ENCODE measurements around the gene BDKRB2. TPM values are rescaled to one million over a fixed set of nuclear protein-coding genes. Genes with fewer than 3 reads are reported as not detected.

BDKRB2 gene
- polyA plus RNA-seq, 3 donors = 3.3 to 4.2 (median 3.6) TPM

DNA sequence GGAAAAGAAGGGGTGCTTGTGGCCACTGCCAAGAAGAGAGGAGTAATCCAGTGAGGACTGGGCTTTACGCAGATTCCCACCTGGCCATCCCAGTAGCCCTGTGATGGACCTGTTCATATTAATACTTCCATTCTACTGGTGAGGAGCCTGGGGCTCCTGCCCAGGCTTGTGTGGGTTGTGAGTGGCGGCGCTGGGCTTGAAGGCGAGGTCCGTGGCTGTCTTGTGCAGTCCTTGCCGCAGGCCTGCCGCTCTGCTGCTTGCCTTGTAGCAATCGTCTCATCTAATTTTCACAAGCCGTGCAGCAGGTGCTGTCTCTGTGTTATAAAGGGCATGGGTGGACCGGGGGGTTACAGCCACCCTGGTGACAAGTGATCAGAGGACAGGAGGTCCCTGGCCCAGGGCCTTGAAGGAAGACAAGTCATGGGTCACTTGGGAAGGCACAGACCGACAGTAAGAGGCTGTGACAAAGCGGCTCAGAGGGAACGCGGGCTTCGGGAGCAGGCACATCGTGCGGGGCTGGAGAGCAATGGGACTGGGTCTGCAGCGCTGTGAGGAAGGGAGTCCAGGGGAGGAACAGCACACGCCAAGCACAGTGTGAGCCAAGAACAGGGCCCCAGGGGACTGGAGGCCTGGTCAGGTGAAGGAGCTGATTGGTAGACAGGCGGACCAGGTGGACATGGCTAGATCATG, 7.3 kb upstream of the BDKRB2 start:
- DNase-seq (ENCODE audit: low read depth in 3 of 3, low spot score in 2 of 3) = no peak

DNA sequence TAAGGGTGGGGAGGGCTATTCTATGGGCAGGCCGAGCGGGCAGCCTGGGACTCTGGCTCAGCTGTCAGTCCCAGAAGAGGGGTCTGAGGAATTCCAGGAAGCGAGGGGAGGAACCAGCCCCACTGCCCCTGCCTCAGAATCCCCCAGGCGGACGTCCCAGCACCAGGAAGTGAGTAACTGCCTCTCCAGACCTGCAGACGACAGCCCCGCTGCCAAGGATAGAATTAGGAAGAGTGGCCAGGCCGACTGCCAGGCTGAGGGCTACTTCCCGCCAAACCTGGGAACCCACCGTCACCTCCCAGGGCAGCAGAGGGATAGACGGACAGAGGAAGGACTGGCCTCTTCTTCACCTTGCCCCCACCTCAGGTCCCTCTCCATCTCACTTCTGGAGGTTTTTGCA, 6.7 kb upstream of the BDKRB2 start:
- DNase-seq (ENCODE audit: low read depth in 3 of 3, low spot score in 2 of 3) = no peak

DNA sequence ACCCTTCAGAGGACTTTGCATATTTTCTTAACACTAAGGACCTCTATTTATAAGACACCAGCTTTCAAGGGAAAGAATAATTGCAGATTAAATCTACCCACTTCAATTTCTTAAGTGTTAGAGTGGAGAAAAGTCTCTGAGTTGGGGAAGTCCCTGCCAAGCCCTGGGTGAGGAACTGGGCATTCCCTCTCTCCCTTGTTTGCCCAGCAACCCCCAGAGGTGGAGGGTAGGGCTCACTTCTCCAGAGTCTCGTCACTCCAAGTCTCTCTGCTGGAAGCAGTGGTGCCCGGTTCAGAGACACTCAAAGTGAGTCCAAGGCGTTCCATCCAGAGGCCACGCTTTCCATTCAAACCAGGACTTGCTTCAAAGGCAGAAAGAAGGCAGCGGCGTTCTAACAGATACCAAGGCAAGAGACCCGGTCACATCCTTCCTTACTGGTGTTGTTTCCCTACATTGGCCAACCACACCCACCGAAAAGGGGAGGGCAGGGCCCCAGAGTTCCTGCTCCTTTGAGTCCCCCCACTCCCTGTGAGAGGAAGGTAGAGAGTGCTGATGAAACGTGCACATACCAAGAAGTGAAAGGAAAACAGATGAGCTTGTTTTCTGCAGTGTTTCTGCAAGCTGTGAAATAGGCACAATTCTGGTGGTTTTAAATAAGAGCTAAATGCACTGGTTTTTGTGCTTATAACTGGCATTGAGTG, 6.1 kb upstream of the BDKRB2 start:
- DNase-seq (ENCODE audit: low read depth in 3 of 3, low spot score in 2 of 3) = no peak

DNA sequence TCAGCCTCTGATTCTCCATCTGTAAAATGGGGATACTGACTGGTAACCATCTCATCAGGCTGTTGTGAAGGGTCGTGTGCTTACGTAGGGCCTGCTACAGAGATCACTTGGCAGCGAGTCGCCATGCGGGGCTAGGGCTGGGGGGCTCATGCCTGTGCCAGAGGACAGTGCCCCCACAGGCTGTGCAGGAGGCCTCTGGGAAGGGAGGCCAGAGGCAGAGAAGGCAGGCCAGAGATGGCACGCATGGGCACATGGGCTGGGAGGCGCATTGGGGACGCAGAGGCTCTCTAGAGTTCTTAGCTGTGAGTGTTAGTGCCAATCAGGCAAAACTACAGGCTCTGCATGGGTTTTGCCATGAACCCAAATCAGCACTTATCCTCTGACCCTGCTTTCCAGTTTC, 3.5 kb upstream of the BDKRB2 start:
- DNase-seq (ENCODE audit: low read depth in 3 of 3, low spot score in 2 of 3) = no peak

DNA sequence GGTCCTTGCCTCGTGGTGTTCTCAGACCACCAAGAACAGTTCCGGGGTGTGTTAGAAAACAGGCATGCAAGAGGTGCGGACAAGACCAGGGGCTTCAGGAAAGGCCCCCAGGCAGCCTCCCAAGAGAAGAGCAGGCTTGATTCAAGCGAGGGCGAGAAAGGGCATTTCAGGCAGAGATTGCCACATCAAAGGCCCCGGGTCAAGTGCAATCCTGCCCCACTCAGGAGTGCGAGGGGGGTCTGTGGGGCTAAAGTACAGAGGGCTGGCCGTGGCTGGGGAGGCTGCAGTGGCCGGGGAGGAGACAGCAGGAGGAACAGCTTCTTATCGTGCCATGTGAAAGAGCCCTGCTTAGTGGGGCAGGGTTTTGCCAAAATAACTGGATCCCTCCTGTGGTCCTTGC, 2.7 kb upstream of the BDKRB2 start:
- no peak for DNase-seq (ENCODE audit: low read depth in 3 of 3, low spot score in 2 of 3)

DNA sequence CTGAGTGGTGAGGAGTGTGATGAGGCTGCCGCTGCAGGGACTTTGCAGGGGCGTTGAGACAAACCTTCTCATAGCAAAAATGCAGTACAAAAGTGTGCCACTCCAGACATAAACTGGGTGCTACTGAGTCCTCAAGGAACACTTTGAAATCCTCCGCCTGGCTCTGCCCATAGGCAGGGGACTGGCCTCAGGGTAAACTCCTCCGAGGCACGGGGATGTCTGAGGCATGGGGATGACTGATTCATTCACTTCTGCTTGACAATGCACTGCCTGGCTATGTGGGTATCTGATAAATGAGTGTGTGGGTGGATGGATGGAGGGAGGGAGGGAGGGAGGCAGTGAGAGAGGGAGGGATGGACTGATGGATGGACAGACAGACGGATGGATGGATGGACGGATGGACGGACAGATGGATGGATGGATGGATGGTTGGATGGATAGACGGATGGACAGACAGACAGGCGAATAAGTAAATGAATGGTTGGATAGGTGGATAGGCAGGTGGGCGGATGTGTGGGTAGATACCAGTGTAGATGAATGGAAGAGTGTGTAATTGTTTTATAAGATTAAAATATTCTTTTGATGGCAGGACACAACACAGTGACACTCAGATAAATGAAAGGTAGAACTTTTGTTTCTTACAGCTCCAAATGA, 2.1 kb upstream of the BDKRB2 start:
- no peak for DNase-seq (ENCODE audit: low read depth in 3 of 3, low spot score in 2 of 3)

DNA sequence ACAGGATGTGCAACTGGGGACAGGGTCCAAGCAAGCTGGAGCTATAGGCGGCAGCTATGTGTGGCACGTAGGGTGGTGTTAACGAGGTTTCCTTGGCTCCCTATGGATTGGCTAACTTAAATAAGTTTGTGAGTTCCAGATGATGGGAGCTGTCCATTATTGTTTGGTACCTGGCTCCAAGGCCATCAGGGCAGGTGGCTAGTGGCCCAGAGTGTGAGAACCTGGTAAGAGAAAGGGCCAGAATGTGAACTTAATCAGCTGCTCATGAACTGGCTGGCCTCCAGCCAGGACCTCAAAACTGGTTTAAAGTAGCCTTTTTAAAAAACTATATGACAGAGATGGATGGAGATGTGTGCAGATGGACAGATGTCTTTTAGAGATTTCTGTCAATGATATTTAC, 1.5 kb upstream of the BDKRB2 start:
- no peak for DNase-seq (ENCODE audit: low read depth in 3 of 3, low spot score in 2 of 3)

DNA sequence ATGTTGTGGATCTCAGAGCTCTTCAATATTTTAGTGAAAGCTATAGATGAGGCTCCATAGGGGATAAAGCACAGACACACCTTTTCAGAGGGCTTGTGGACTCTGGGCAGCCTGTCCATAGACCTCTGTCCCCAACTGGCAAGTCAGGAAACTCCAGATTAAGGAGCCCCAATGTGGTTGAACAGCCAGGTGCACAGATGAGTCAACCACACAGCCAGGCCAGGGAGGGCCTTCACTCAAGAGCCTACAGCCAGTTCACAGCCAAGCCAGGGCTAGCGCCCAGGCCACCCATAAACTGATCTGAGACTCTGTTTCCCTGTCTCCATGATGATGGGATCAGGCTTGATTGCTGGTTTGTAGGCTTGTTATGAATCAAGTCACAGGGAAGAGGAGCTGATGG, 1.0 kb upstream of the BDKRB2 start:
- no peak for DNase-seq (ENCODE audit: low read depth in 3 of 3, low spot score in 2 of 3)

DNA sequence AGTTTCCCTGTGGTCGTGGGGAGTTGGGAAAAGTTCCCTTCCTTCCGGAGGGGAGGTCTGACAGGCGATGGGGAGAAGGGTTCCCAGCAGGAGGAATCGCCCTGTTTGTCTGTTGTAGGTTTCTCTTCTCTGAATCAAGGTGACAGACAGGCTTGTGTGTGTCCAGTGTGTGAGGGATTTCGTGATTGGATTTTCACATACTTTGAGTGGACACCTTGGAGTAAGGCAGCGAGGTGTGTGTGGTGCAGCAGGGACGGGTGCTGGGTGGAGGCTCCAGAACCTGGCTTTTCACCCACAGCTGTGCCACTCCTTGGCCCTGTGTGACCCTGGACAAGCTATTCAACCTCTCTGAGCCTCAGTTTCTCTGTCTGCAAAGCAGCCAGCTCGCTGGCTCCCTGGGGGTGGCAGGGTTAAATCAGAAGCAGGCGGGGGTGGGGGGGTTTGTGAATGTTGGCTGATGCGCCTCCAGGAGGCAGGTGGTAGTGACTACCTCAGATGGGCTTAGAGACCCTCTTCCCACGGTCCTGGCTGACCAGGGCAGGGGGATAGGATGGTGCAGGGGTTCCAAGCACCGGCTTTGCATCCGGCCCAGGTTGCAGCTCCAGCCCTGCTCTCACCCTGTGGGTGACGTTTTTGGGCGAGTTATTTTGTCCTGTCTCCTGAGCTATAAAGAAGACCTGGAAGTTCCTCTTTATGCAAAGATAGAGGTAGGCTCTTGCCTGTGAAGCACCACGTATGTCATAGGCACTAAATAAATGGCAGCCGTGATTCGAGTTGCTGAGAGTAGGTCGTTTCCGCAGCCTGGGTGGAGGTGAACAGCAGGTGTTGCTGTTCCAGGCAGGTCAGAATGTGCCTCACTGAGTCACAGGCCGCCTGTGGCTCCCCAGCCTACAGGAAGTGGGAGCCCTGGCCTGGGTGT, 679 bp downstream of the BDKRB2 start:
- peak in 1 of 3 donors; percentile 12 for DNase-seq (ENCODE audit: low read depth in 3 of 3, low spot score in 2 of 3)

DNA sequence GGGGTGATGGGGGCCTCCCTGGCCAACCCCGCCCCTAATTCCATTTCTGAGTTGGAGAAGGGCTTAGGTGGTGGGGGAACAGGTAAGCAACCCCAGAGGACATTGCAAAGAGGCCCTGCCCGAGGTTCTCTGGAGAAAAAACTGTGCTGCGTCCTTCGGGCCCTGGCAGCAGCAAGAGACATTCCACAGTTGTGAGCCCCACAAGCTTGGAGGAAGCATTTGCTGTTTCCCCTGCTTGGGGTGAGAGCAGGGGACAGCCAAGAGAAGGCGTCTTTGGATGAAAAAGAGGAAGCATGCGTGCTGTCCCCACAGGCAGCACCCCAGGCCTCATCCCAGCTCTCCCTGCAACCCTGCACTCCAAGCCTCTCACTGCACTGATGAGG, 1.3 kb downstream of the BDKRB2 start:
- no peak for DNase-seq (ENCODE audit: low read depth in 3 of 3, low spot score in 2 of 3)

DNA sequence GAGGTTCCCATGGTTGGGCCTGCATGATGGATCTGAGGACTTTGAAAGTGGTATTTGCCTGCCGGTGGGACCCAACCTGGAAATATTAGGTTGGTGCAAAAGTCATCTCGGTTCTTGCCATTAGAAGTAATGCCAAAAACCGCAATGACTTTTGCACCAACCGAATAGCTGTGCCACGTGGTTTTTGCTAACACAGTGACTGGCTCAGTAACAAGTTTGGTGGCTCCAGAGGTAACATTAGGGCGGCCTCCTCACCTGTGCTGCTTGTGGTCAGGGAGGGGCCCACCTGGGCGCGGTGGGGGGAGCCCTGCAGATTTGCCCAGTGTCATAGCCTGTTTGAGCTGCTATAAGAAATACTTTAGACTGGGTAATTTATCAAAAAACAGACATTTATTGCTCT, 1.8 kb downstream of the BDKRB2 start:
- DNase-seq (ENCODE audit: low read depth in 3 of 3, low spot score in 2 of 3) = no peak

DNA sequence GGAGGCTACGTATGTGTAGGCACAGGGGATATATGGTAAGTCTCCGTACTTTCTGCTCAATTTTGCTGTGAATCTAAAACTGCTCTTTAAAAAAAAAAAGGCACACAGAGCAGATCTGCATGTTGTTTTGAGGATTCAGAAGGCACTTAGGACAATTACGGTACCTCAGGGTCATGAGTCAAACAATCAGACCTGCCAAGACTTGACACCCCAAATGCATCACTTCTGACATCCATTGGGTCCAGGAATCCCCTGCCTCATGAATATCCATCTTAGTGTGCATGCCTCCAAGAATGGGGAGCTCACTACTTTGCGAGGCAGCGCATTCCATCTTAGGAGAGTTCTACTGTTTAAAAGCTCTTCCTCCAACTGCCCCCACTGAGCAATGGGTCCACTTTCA, 3.0 kb downstream of the BDKRB2 start:
- DNase-seq (ENCODE audit: low read depth in 3 of 3, low spot score in 2 of 3) = no peak

DNA sequence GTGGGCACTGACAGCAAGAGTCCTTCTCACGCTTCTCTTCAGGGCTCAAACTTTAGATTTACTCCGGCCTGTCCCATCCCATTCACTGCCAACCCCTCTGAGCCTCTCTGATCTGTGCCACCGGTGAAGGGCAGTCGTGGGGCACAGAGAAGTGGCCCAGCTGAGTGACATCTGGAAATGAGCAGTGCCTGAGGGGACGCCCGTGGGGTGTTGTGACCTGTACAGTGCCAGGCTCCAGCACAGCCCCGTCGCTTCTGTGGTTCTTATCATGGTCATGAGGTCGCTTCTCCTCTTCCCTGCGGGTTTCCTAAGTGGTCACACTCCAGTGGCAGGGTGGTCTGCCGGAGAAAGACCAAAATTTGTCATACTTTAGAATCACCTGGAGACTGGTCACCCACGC, 4.1 kb downstream of the BDKRB2 start:
- no peak for DNase-seq (ENCODE audit: low read depth in 3 of 3, low spot score in 2 of 3)

DNA sequence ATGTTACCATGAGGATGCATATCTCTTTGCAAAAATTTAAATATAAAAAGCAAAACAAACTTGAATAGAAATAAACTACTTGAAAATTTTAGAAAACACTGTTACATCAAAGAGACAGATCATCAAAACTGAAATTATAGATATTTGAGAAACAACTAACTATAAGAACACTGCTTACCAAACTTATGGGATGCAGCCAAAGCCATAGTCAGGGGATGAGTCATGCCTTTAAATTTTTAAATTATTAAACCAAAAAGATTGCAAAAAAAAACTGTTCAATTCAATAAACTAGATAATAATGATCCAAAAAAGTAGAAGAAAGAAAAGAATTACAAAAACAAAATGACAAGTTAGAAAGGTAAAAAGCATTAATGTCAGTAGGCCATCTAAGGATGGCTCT, 7.5 kb downstream of the BDKRB2 start:
- no peak for DNase-seq (ENCODE audit: low read depth in 3 of 3, low spot score in 2 of 3)

DNA sequence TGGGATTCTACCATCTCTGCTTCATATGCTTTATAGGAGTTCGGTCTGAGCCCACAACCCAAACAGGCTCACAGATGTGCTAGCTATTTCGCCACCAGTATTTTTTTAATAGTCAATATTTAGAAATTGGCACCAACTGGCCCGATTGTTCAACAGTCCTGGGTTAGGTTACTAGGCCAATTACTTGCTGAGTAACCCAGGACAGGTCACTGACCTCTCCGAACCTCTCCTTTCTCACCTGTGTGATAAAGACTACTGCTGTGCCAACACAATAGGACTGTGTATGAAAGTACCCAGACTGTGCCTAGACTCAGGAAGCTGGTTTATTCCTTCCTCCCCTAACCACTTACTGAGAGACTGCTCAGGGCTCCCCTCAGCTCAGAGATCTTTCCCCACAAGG, 8.3 kb downstream of the BDKRB2 start:
- DNase-seq (ENCODE audit: low read depth in 3 of 3, low spot score in 2 of 3) = no peak

DNA sequence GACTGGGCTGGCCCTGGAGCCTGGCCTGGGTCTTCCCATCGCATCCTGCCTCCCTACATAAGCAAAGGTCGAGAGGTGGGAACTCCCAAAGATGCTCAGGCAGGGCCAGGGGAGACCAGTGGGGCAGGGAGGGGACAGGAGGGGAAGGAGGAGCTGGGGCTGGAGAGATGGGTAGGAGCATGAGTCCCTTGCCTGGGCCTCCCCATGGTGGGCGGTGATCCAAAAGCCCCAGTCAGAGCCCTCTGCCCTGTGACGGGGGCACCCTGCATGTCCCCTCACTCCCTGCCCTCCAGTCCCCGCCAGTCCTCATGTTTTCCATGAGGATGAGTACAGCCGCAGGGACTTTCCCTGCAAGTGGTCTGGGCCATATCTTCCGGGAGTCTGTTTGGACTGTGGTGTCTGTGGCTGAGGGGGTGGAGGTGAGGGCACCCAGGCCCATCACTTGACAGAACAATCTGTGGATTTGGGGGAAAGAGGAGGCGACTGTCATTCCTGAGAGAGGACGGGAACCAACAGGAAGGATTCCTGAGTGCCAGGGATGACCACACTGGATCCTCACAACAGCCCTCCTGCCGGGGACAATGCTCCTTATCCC, 9.3 kb downstream of the BDKRB2 start:
- DNase-seq (ENCODE audit: low read depth in 3 of 3, low spot score in 2 of 3) = no peak

DNA sequence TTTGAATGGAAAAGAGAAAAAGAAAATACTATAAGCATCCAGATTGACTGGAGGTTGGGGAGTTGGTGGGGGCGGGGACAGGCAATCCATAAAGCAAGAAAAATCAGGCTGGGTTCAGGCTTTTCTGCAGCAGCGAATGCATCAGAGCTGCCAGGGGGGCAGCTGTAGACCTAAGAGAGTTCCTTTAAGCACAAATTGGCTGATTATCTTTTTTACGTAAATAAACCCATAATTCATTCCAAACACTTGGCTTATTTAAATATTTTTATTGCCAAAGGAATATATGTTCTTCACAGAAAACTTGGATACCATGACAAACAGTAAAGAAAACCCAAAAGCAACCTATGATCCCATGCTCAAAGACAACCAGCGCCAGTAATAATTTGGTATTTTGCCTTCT, 10.2 kb downstream of the BDKRB2 start:
- DNase-seq (ENCODE audit: low read depth in 3 of 3, low spot score in 2 of 3) = no peak

DNA sequence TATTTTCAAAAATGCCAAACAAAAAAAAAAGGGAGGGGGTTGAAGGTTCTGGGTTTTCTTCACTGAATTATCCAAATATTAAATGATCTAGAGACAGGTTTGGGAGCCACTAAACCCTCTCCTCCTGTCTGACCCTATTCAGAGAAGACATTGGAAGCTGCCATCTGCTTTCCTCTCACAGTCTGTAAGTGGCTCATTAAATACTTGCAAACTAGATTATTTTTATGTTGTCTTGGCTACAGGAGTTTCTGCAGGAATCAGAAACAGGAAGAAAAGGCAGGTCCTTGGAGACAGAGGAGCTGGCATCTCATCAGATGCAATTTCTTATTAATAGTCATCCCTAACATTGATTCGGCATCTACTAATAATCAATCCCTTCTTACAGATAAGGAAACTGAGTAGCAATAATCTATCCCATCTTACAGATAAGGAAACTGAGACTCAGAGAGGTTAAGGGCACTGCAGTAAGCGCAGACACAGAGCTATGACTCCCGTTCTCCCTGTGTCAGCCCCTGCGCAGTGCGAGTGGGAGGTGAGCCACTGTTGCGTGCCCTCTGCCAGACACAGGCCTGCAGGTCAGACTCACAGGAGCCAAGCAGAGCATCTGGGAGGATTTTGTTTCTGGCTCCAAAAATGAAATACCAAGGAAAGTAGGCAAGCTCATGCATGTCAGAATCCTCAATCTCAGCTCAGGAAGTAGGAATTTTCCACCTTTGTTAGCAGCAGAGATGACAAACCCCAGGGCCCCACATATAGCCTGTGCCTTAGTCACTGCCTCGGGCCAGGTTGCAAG, 11.0 kb downstream of the BDKRB2 start:
- DNase-seq (ENCODE audit: low read depth in 3 of 3, low spot score in 2 of 3) = no peak

DNA sequence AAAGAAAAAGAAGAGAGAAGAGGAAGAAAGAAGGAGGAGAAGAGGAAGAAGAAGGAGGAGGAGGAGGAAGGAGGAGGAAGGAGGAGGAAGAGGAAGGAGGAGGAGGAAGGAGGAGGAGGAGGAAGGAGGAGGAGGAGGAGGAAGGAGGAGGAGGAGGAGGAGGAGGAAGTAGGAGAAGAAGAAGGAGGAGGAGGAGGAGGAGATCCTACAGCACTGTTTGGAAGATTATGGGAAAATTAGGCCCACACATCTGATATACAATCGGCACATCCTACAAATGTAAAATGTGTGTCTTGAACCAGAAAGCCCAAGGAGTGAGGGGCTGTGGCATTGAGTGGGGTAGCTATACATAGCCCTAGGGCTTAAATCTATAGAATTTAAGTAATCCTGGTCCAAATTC, 12.0 kb downstream of the BDKRB2 start:
- no peak for DNase-seq (ENCODE audit: low read depth in 3 of 3, low spot score in 2 of 3)

DNA sequence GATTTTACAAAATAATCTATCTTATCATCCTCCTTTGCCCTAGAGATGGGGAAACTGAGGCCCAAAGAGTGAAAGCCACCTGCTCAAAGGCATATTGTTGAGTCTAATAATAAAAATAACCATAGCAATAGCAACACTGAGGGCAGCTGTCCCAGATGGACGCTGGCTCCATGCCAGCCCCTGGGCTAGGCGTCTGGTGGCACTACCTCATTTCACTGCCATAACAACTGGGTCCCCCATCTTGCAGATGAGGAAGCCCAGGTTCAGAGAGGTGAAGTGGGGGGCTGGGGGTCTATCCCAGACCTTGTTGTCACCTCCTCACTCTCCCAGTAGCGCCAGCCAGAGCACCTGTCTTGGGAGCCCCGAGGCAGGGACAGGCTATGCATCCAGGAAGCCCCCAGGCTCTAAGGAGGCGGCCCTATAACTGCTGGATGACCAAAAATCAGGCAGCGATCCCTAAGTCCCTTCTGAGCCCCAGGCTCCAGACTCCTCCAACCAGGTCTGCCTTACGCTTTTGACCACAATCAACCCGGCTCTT, 12.8 kb downstream of the BDKRB2 start:
- DNase-seq (ENCODE audit: low read depth in 3 of 3, low spot score in 2 of 3) = no peak

Data from right renal cortex interstitium (tissue), 3 donors.